HepG2 (cell line): Measurements from ENCODE around the gene VAC14. TPM values are rescaled to one million over a fixed set of nuclear protein-coding genes. Genes with fewer than 3 reads are reported as not detected.

Source experiments
- SOX13 ChIP-seq, 3 experiments: fragments of 450-650 bp in 1 of 3; sonication (generic) in 1 of 3; formaldehyde crosslinking in 1 of 3; IDR thresholded peaks in 2 of 3; conservative IDR thresholded peaks in 1 of 3; 2 replicates each; pipeline versions ENCODE4 v1.5.0 to v1.6.1; 2016 to 2020; ENCODE audit warnings: antibody characterized with exemption in 1 of 3, mild to moderate bottlenecking in 1 of 3, missing compliant biosample characterization in 1 of 3, missing genetic modification reagents in 1 of 3, moderate library complexity in 1 of 3
- SOX5 ChIP-seq: IDR thresholded peaks from 2 replicates; pipeline ENCODE4 v1.6.1; 2016; ENCODE audit warnings: borderline replicate concordance
- ZGPAT ChIP-seq: IDR thresholded peaks from 2 replicates; pipeline ENCODE4 v1.6.1; 2016; ENCODE audit warnings: mild to moderate bottlenecking
- ZKSCAN8 ChIP-seq: IDR thresholded peaks from 2 replicates; pipeline ENCODE4 v1.6.1; 2016; ENCODE audit warnings: borderline replicate concordance, missing genetic modification reagents, missing compliant biosample characterization
- ZNF121 ChIP-seq: sonication (generic); formaldehyde crosslinking; IDR thresholded peaks from 2 replicates; pipeline ENCODE4 v1.5.0; 2020; ENCODE audit warnings: mild to moderate bottlenecking, missing genetic modification reagents
- ZSCAN20 ChIP-seq: sonication (generic); formaldehyde crosslinking; IDR thresholded peaks from 2 replicates; pipeline ENCODE4 v1.4.0; 2020; ENCODE audit warnings: missing genetic modification reagents, mild to moderate bottlenecking, borderline replicate concordance
- polyA plus RNA-seq, 8 experiments: library from polyadenylated mRNA; depleted of rRNA in 3 of 8; stranded (reverse) in 7 of 8; unstranded in 1 of 8; fragments of >200 nt; fragmentation: Illumina TruSeq in 4 of 8; extraction: Trizol in 4 of 8; gene quantifications; 2 replicates each; pipeline versions ENCODE4 v1.2.1 to v1.2.3, GENCODE V29; 2011 to 2016; ENCODE audit warnings: low read depth in 4 of 8, missing spikeins in 1 of 8, mixed read lengths in 1 of 8; ENCODE audit not compliant: insufficient read depth in 1 of 8
- total RNA-seq, 5 experiments: library from RNA; depleted of rRNA; stranded (reverse); fragments of >200 nt; fragmentation: Illumina TruSeq; extraction: Trizol; gene quantifications; 2 replicates each; pipeline ENCODE4 v1.2.3, GENCODE V29; 2016; ENCODE audit warnings: low read depth in 1 of 5
- TF ChIP-seq, protein P1 (sequence below): sonication (generic); formaldehyde crosslinking; IDR thresholded peaks from 2 replicates; pipeline ENCODE4 v1.9.0; 2022; ENCODE audit warnings: low read depth, missing genetic modification reagents
- TF ChIP-seq, protein P2 (sequence below): sonication (generic); formaldehyde crosslinking; IDR thresholded peaks from 2 replicates; pipeline ENCODE4 v1.4.0; 2020; ENCODE audit warnings: mild to moderate bottlenecking, missing genetic modification reagents

The VAC14 gene
- total and polyA plus RNA-seq, 2 of the 13 experiments (the other 11 are each of a cell fraction or from before 2014, with no cell fraction given) = 23.5 to 24.6 TPM

DNA sequence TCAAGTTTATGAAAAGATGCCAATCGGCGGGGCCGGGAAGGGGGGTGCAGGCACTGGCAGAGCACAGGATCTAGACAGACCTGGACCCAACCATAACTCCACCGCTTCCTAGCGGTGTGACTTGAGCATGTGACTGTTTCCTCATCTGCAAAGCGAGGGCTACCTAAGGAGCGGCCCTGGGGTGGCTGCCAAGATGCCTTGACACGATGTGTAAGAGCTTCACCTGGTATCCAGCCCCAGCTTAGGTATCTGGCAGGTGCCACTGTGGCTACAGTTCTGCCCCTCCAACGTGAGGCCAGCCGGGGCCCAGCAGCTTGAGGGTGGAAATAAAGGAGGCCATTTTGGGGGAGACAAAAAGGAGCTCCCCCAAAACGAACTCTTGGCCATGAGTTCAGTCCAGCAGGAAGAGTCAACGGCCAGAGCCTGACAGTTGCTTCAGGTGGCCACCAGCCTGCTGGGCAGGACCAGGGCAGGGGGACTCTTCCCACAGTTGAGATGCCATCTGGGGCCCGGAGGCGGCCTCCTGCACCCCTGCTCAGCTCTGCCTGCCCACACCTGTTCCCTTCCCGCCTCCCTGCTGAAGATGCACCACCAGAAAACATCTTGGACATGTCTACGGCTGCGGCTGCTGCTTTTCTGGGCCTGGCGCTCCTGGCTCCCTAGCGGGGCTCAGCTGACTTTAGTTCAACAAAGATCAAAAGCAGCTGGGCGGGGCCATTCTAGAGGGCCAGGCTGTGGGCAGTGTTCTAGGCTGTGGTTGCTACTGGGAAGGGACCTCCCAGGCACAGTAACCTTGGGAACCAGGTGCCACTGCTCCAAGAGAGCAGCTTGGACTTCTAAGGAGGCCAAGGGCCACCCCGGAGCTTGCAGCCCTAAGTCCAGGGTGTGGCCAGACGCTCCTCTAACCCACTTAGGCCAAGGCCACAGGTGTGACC lies 111.7 kb downstream of the VAC14 start (continued):
- TF ChIP-seq ZNF121 (CRISPR knock-in tag) = peak; percentile 48; the same call in 1 of the 2 replicates
- no peak for TF ChIP-seq SOX13 (IDR thresholded peaks at IDR 0.05)
- peak in 1 of 2 experiments; percentile 66; a peak in 1 of 4 replicates for TF ChIP-seq SOX13 (CRISPR knock-in tag; conservative IDR thresholded peaks at IDR 0.05 in 1 of 2, IDR thresholded peaks at IDR 0.05 in 1 of 2)
- TF ChIP-seq, protein P1, sequence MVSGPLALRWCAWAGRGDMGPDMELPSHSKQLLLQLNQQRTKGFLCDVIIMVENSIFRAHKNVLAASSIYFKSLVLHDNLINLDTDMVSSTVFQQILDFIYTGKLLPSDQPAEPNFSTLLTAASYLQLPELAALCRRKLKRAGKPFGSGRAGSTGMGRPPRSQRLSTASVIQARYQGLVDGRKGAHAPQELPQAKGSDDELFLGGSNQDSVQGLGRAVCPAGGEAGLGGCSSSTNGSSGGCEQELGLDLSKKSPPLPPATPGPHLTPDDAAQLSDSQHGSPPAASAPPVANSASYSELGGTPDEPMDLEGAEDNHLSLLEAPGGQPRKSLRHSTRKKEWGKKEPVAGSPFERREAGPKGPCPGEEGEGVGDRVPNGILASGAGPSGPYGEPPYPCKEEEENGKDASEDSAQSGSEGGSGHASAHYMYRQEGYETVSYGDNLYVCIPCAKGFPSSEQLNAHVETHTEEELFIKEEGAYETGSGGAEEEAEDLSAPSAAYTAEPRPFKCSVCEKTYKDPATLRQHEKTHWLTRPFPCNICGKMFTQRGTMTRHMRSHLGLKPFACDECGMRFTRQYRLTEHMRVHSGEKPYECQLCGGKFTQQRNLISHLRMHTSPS (CRISPR knock-in tag) = peak; percentile 72
- TF ChIP-seq ZKSCAN8 (CRISPR knock-in tag) = no peak
- 0 out of 2 replicates have a peak, but pooled peaks have one; percentile 33 for TF ChIP-seq ZSCAN20 (CRISPR knock-in tag)
- TF ChIP-seq, protein P2, sequence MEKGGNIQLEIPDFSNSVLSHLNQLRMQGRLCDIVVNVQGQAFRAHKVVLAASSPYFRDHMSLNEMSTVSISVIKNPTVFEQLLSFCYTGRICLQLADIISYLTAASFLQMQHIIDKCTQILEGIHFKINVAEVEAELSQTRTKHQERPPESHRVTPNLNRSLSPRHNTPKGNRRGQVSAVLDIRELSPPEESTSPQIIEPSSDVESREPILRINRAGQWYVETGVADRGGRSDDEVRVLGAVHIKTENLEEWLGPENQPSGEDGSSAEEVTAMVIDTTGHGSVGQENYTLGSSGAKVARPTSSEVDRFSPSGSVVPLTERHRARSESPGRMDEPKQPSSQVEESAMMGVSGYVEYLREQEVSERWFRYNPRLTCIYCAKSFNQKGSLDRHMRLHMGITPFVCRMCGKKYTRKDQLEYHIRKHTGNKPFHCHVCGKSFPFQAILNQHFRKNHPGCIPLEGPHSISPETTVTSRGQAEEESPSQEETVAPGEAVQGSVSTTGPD (CRISPR knock-in tag) = peak; percentile 66; the same call in 1 of the 2 replicates
- peak; percentile 41; the same call in 1 of the 2 replicates for TF ChIP-seq SOX5
- TF ChIP-seq ZGPAT (CRISPR knock-in tag) = peak; percentile 49; the same call in 1 of the 2 replicates
